SHP77 (cell line): ENCODE results near the gene BRD4.

Experiments used
- DNase-seq, 2 experiments: peaks; one replicate each; lab custom pipeline; 2025; lab: John Stamatoyannopoulos, UW

BRD4 gene

DNA sequence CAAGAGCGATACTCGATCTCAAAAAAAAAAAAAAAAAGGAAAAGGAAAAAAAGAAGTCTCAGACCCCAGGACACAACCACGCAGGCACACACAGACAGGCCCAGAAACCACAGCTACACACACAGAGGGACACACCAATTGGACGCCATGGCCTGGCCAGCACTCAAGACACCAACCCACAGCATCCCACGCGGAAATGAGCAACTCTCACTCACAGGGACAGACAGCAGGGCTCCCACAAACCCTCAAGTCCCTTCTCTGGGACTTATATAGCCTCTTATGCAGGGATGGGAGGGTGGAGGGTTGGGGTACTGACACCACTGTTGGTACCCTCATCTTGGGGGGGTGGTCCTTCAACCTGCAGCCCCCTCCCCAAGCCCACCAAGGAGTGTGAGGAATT is 137.4 kb downstream of the BRD4 start:
- no peak for DNase-seq

DNA sequence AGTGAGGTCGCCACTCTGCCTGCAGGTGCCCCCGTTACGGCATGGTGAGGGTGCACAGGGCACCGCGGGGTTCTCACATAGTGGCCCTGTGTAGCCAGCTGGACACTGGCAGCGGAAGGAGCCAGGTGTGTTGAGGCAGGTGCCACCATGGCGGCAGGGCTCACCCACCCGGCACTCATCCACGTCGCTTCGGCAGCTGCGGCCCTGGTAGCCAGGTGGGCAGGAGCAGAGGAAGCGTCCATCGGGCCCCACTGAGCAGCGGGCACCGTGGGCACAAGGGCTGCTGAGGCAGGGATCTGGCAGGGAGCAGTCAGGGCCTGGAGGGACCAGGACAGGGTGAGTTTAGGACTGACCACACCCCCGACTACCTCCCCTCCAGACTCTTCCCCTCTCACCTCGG is 140.4 kb downstream of the BRD4 start:
- DNase-seq = no peak

DNA sequence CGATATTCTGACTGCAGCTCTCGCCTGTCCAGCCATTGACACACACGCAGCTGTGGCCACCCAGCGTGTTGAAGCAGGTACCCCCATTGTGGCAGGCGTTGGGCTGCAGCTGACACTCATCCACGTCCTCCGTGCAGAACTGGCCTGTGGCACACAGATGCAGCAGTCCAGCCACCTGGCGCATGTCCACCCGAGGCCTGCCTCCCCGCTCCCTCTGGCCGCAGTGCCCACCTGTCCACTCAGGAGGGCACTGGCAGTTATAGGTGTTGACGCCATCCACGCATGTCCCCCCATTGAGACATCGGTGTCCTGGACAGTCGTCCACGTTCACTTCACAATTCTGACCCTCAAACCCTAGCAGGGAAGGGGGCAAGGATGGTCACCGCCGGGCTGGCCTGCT is 140.8 kb downstream of the BRD4 start:
- DNase-seq = no peak

DNA sequence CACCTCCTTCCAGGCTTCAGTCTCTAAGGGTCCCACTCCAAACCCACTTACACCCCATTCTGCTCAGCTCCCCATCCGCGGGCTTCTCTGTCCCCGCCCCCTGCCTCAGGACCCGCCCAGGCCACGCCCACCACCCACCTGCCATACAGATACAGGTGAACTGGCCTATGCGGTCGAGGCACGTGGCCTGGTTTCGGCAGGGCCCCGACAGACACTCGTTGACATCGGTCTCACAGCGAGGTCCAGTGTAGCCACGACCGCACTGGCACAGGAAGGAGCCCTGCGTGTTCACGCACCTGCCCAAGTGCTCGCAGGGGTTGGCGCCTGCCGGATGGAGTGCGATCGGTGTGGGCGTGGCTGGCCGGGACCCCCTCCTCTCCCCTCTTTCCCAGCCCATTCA is 143.5 kb downstream of the BRD4 start:
- DNase-seq = no peak

DNA sequence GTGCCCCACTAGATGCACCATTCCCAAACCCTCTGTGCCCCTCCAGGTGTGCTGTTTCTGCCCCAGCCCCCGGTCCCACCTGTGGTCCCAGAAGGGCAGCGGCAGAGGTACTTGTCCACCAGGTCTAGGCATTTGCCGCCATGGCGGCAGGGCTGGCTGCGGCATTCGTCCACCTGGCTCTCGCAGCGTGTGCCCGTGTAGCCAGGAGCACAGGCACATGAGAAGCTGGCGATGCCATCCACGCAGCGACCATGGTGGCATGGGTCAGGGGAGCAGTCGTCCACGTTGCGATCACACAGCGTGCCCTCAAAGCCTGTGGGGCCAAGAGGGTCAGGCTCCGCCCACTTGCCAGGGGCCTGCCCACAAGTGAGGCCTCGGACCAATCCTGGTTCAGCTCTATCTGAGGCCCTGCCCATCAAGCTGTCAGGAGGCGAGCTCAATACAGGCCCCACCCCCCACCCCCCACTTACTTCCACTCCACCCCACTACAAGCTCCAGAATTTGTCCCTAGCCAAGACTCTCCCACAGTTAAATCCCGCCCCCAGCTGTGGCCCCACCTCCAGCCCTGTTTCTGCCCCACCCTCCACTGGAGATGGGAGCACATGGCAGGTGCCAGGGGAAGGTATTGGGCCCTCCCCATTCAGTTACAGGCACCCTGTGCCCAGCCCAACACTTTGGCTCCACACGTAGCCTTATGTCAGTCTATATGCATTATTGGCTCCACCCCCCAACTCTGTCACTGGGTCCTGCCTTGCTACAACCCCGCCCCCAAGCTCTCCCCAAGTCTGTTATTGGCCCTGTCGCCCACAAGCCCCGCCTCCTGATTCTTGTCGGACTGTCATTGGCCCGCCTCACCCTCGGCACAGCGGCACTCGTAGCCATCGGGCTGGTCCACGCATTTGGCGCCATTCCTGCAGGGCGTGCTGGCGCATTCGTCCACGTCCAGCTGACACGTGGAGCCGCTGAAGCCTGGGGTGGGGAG is 145.0 kb downstream of the BRD4 start:
- DNase-seq = no peak
